ENCODE results near the gene WNT1.

WNT1 gene

GRCh38 chr12:49010092-49010668, 32.1 kb downstream of the WNT1 start:
- no peak for DNase-seq

- no peak for DNase-seq
Observed at GRCh38 chr12:49012739-49013138, 34.6 kb downstream of the WNT1 start.

GRCh38 chr12:49013428-49013827, 35.3 kb downstream of the WNT1 start:
- DNase-seq: no peak

- DNase-seq: no peak
Observed at GRCh38 chr12:49014547-49014946, 36.4 kb downstream of the WNT1 start.

- no peak for DNase-seq
Observed at GRCh38 chr12:49015196-49015595, 37.1 kb downstream of the WNT1 start.

- DNase-seq: peak in 1 of 2 donors; percentile 31
Observed at GRCh38 chr12:49017891-49018260, 39.8 kb downstream of the WNT1 start.

GRCh38 chr12:49018261-49019119, 40.4 kb downstream of the WNT1 start, which contains the start of gene PRKAG1:
Gene PRKAG1 (minus strand): TSS chr12:49018776. CDS start chr12:49018740, 36 bp downstream.
- DNase-seq: peak; percentile 97 to 98

- no peak for DNase-seq
Observed at GRCh38 chr12:49019120-49019430, 41.0 kb downstream of the WNT1 start.

- DNase-seq: peak; percentile 63 to 72
Observed at GRCh38 chr12:49019443-49020324, 41.6 kb downstream of the WNT1 start.

GRCh38 chr12:49020441-49020840, 42.3 kb downstream of the WNT1 start:
- no peak for DNase-seq

GRCh38 chr12:49021292-49021915, 43.3 kb downstream of the WNT1 start:
- DNase-seq: no peak

GRCh38 chr12:49022558-49023178, 44.5 kb downstream of the WNT1 start:
- DNase-seq: no peak

- DNase-seq: no peak
Observed at GRCh38 chr12:49023812-49024211, 45.7 kb downstream of the WNT1 start.

- DNase-seq: no peak
Observed at GRCh38 chr12:49024543-49024942, 46.4 kb downstream of the WNT1 start.

- DNase-seq: no peak
Observed at GRCh38 chr12:49025463-49025862, 47.3 kb downstream of the WNT1 start.

- DNase-seq: no peak
Observed at GRCh38 chr12:49026101-49026500, 48.0 kb downstream of the WNT1 start.

- no peak for DNase-seq
Observed at GRCh38 chr12:49026678-49027480, 48.8 kb downstream of the WNT1 start.

- DNase-seq: no peak
Observed at GRCh38 chr12:49027846-49028555, 49.9 kb downstream of the WNT1 start.

GRCh38 chr12:49028666-49029275, 50.6 kb downstream of the WNT1 start:
- no peak for DNase-seq

- no peak for DNase-seq
Observed at GRCh38 chr12:49030119-49030518, 52.0 kb downstream of the WNT1 start.

All from CD4-positive, alpha-beta T cell treated with Interleukin-4 for 1 hour (primary cell).